Heart right ventricle (tissue), 16 donors: ENCODE measurements around the gene MAOA. TPM values are rescaled to one million over a fixed set of nuclear protein-coding genes. Genes with fewer than 3 reads are reported as not detected.

Experiments used
- ATAC-seq, 8 donors: fragments of 200-7000 bp; cut with Tn5 transposase; one replicate each; pipeline ENCODE4 v1.9.1; 2020; ENCODE audit warnings: mild to moderate bottlenecking in 8 of 8, moderate library complexity in 8 of 8, moderate number of reproducible peaks in 1 of 8
- DNase-seq, 2 donors: peaks; one replicate each; pipeline ENCODE4 v3.0.0-alpha.2; 2020
- H3K27ac ChIP-seq, 10 donors: fragments of 200-600 bp; sonication (generic) in 2 of 10; one replicate each; pipeline versions ENCODE4 v1.5.0 to v1.8.0; 2020 to 2022; ENCODE audit warnings: mild to moderate bottlenecking in 3 of 10
- H3K27me3 ChIP-seq, 7 donors: fragments of 200-600 bp; one replicate each; pipeline ENCODE4 v1.8.0; 2021 to 2022; ENCODE audit warnings: mild to moderate bottlenecking in 2 of 7
- H3K36me3 ChIP-seq, 9 donors: fragments of 200-600 bp; sonication (generic) in 1 of 9; one replicate each; pipeline versions ENCODE4 v1.5.0 to v1.8.0; 2020 to 2022; ENCODE audit warnings: mild to moderate bottlenecking in 2 of 9
- H3K4me1 ChIP-seq, 9 donors: fragments of 200-600 bp; sonication (generic) in 1 of 9; one replicate each; pipeline versions ENCODE4 v1.5.0 to v1.8.0; 2020 to 2022; ENCODE audit warnings: mild to moderate bottlenecking in 4 of 9
- H3K4me3 ChIP-seq, 10 donors: fragments of 200-600 bp; sonication (generic) in 2 of 10; one replicate each; pipeline versions ENCODE4 v1.5.0 to v1.8.0; 2020 to 2022; ENCODE audit warnings: mild to moderate bottlenecking in 7 of 10, moderate library complexity in 2 of 10
- H3K9me3 ChIP-seq, 11 donors: fragments of 200-600 bp in 10 of 11; sonication (generic) in 2 of 11; one replicate each; pipeline versions ENCODE4 v1.5.0 to v1.8.0; 2013 to 2022; ENCODE audit warnings: mild to moderate bottlenecking in 2 of 11, control low read depth in 1 of 11, moderate library complexity in 1 of 11
- WGBS, 2 donors: extraction: QIAGEN DNeasy Blood & Tissue Kit; methylation state at CpG; one replicate each; pipeline ENCODE4 v1.1.7; 2013; ENCODE audit warnings: inconsistent platforms in 1 of 2; 5-methylcytosine and 5-hydroxymethylcytosine counted together
- intact Hi-C, 10 donors: fragments of 100-400 bp; cut with DNase I; formaldehyde crosslinking; loops; one replicate each; pipeline versions ENCODE4 v1.11.1 to v1.14.2; 2022
- polyA plus RNA-seq, 2 donors: library from polyadenylated mRNA; stranded (reverse); fragments of 200-250 nt; gene quantifications; one replicate each; pipeline ENCODE4 v1.2.3, GENCODE V29; 2013
- total RNA-seq, 10 donors: library from RNA; stranded (reverse); fragmentation: NEBNext Ultra II Directional in 3 of 10; extraction: Animal tissue kit (Norgen Biotek cat#: 25700) in 3 of 10; gene quantifications; one replicate each; pipeline versions ENCODE4 v1.2.1 to v1.2.4, GENCODE V29; 2021 to 2023
- TF ChIP-seq, protein P1 (sequence below), 9 donors: fragments of 200-600 bp; sonication (generic) in 2 of 9; IDR thresholded peaks; one replicate each; pipeline versions ENCODE4 v1.5.0 to v1.8.0; 2021 to 2022; ENCODE audit warnings: antibody characterized with exemption in 9 of 9, mild to moderate bottlenecking in 5 of 9, moderate library complexity in 1 of 9
- donor health status: Arrhythmogenic right ventricular cardiomyopathy.
- donor health status: ischemic (EF 13 %, LVEDD 7.1; RV severe dilation, severe dysfunction).
- donor health status: healthy with polysubstance abuse.
- donor health status: DM: no; HTN: yes; CAD: no.
- donor health status: DM: no; HTN: no; CAD: no.
- donor health status: ischemic (EF 25% LVEDD 6.9; RV normal size, moderate dysfunction).
- donor health status: ischemic (EF 25% LVEDD 5.7; RV mildly dilated, moderate dysfunction).
- donor health status: healthy.
- donor health status: DM: yes; HTN: yes; CAD: no.
- donor health status: Ischemic cardiomyopathy.
- donor health status: ischemic (EF 35%, LVEDD 5.7; RV mildly dilated, moderate dysfunction).
- donor health status: nonischemic (EF 11% LVEDD 7.7; RV severe dilation, severe dysfunction).
- donor health status: DM: yes; HTN: yes; CAD: no.
- donor health status: PGD.
- donor health status: ischemic (EF 29% LVEDD 5.4; RV normal size, mild dysfunction).
- donor health status: nonischemic (EF 23%, LVEDD 6.1; RV moderate dilation, normal function).

Gene MAOA
- total and polyA plus RNA-seq, 12 donors: 25.7 to 152 (median 87.8) TPM

DNA sequence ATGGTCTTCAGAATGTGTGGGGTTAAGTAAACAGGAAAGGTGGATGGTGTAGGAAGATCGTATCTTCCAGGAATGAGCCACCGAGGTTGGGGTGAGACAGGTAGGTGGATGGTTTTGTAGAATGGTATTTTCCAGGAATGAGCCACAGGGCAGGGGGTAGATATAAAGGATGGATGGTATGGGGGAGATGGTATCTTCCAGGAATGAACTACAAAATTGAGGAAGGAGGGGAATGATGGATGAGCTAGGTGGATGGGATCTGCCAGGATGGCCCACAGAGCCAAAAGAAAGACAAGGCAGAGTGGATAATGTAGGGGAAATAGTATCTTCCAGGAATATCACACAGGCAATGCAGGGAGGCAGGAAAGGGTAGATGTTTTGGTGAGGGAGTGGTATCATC, 60.0 kb downstream of the MAOA start:
- no peak for ATAC-seq
- Histone ChIP-seq H3K27ac (no peak overlapping the region), H3K4me3 (no peak overlapping the region), H3K9me3 (peaks cover 0 to 11% (median 0%) of the 10 kb centered on the region in 11 donors), H3K4me1 (peaks cover 0 to 3% (median 0%) of the 10 kb centered on the region in 9 donors), H3K36me3 (no peaks in the 10 kb centered on the region), H3K27me3 (no peaks in the 10 kb centered on the region)
- intact Hi-C loops: no loop called here
- DNase-seq: no peak
- 79 to 86% methylated on average over 2 of the region's 2 CpGs for WGBS, 2 donors
- TF ChIP-seq, protein P1, sequence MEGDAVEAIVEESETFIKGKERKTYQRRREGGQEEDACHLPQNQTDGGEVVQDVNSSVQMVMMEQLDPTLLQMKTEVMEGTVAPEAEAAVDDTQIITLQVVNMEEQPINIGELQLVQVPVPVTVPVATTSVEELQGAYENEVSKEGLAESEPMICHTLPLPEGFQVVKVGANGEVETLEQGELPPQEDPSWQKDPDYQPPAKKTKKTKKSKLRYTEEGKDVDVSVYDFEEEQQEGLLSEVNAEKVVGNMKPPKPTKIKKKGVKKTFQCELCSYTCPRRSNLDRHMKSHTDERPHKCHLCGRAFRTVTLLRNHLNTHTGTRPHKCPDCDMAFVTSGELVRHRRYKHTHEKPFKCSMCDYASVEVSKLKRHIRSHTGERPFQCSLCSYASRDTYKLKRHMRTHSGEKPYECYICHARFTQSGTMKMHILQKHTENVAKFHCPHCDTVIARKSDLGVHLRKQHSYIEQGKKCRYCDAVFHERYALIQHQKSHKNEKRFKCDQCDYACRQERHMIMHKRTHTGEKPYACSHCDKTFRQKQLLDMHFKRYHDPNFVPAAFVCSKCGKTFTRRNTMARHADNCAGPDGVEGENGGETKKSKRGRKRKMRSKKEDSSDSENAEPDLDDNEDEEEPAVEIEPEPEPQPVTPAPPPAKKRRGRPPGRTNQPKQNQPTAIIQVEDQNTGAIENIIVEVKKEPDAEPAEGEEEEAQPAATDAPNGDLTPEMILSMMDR (IDR thresholded peaks at IDR 0.05): no peak

DNA sequence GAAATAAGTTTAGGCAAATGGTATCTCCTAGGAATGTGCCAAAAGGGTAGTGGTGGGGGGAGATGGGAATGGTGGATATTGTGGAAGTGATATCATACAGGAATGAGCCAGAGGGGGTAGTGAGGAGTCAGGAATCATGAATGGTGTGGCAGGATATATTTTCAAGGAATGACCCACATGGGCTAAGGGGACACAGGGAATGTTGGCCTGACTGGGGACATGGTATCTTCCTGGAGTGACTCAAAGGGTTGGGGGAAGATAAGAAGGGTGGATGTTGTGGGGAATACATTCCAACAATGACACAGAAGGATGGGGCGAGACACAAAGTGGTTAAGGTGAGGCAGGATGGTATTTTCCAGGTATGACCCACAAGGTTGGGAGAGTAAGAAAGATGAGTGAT, 60.6 kb downstream of the MAOA start:
- TF ChIP-seq, protein P1 (IDR thresholded peaks at IDR 0.05): no peak
- WGBS, 2 donors: 85 to 96% methylated on average over 1 of the region's 1 CpG
- no peaks in the 10 kb centered on the region for H3K36me3 ChIP-seq
- intact Hi-C loops: no loop called here
- no peak overlapping the region for H3K4me3 ChIP-seq
- DNase-seq: no peak
- H3K27me3 ChIP-seq: no peaks in the 10 kb centered on the region
- peaks cover 0 to 11% (median 0%) of the 10 kb centered on the region in 11 donors for H3K9me3 ChIP-seq
- H3K4me1 ChIP-seq: no peaks in the 10 kb centered on the region
- ATAC-seq: no peak
- no peak overlapping the region for H3K27ac ChIP-seq

DNA sequence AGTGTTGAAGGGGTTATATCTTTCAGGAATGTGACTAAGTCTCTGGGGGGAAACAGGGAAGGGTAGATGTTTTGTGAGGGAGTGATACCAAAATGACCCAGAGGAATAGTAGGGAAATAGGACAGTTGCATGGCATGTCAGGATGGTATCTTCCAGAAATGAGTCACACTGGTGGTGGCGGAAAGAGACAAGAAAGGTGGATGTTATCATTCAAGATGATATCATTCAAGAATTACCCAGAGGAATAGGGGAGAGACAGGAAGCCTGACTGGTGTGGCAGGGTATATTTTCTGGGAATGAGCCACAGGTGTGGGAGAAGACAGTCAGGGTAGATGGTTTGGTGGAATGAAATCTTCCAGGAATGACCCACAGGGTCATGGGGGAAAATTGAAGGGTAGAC, 61.1 kb downstream of the MAOA start:
- peaks cover 0 to 16% (median 0%) of the 10 kb centered on the region in 11 donors for H3K9me3 ChIP-seq
- TF ChIP-seq, protein P1 (IDR thresholded peaks at IDR 0.05): no peak
- intact Hi-C loops: no loop called here
- no peak for DNase-seq
- no peak for ATAC-seq
- no peaks in the 10 kb centered on the region for H3K4me1 ChIP-seq
- no peak overlapping the region for H3K4me3 ChIP-seq
- WGBS, 2 donors: 83 to 89% methylated on average over 1 of the region's 1 CpG
- no peaks in the 10 kb centered on the region for H3K27me3 ChIP-seq
- H3K36me3 ChIP-seq: no peaks in the 10 kb centered on the region
- no peak overlapping the region for H3K27ac ChIP-seq

DNA sequence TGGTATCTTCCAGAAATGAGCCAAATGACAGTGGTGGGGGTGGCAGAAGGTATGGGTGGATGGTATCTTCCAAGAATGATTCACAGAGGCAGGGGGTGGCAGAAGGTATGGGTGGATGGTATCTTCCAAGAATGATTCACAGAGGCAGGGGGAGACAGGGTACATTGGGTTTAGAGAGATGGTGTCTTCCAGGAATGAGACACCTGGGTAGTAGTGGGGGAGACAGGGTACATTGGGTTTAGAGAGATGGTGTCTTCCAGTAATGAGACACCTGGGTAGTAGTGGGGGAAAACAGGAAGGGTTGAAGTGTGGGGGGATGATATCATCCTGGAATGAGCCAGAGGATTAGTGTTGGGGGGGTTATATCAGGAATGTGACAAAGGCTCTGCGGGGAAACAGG, 62.0 kb downstream of the MAOA start:
- WGBS, 2 donors: 100% methylated on average over 1 of the region's 1 CpG
- H3K4me1 ChIP-seq: no peaks in the 10 kb centered on the region
- intact Hi-C loops: no loop called here

More for the DNA sequence above, 62.0 kb downstream of the MAOA start:
- ATAC-seq: no peak
- DNase-seq: no peak
- no peak overlapping the region for H3K27ac ChIP-seq
- peaks cover 0 to 24% (median 0%) of the 10 kb centered on the region in 11 donors for H3K9me3 ChIP-seq
- TF ChIP-seq, protein P1 (IDR thresholded peaks at IDR 0.05): no peak
- H3K27me3 ChIP-seq: no peaks in the 10 kb centered on the region
- H3K36me3 ChIP-seq: no peaks in the 10 kb centered on the region
- H3K4me3 ChIP-seq: no peak overlapping the region
